Panc1 (cell line): Measurements from ENCODE around the gene ABT1. TPM values are rescaled to one million over a fixed set of nuclear protein-coding genes. Genes with fewer than 3 reads are reported as not detected.

Experiments
- ATAC-seq: fragments of 200-7000 bp; cut with Tn5 transposase; 2 replicates; pipeline ENCODE4 v1.9.1; 2020; ENCODE audit warnings: mild to moderate bottlenecking, moderate library complexity
- BruUV-seq: library from RNA; stranded (reverse); fragments of 400-500 nt; replicated peaks from 2 replicates; lab custom pipeline; 2021; lab: Mats Ljungman, UMichigan
- CTCF ChIA-PET: fragments of 300-600 bp; sonication (Branson Sonifier 250); formaldehyde crosslinking; loops from one replicate; lab custom pipeline; 2022; ENCODE audit warnings: antibody characterized with exemption; lab: Charles Lee
- POLR2A ChIA-PET: fragments of 300-600 bp; sonication (Branson Sonifier 250); formaldehyde crosslinking; loops from one replicate; lab custom pipeline; 2022; ENCODE audit warnings: antibody characterized with exemption; lab: Charles Lee
- DNase-seq: peaks from one replicate; pipeline ENCODE4 v3.0.0-alpha.2; 2010; ENCODE audit warnings: low read depth, low spot score
- H3K27ac ChIP-seq: 2 replicates; pipeline ENCODE4 v1.5.1; 2011; ENCODE audit warnings: mild to moderate bottlenecking, low read length, inconsistent platforms
- H3K27me3 ChIP-seq: fragments of 200-500 bp; sonication (Bioruptor generic); 2 replicates; pipeline ENCODE4 v1.6.0; 2014; ENCODE audit warnings: low read length, inconsistent platforms; ENCODE audit not compliant: control insufficient read depth, insufficient read depth
- H3K36me3 ChIP-seq: fragments of 200-500 bp; sonication (Bioruptor generic); 2 replicates; pipeline ENCODE4 v1.5.1; 2014; ENCODE audit warnings: inconsistent platforms, mild to moderate bottlenecking, low read length, moderate library complexity; ENCODE audit not compliant: control insufficient read depth, insufficient read depth
- H3K4me1 ChIP-seq: 2 replicates; pipeline ENCODE4 v1.5.1; 2011; ENCODE audit warnings: inconsistent platforms, mild to moderate bottlenecking, low read length, moderate library complexity; ENCODE audit not compliant: control insufficient read depth, insufficient read depth
- H3K4me3 ChIP-seq, 2 experiments: 2 replicates each; pipeline ENCODE4 v1.5.1; 2011 to 2012; ENCODE audit warnings: low read depth in 2 of 2, low read length in 2 of 2, mild to moderate bottlenecking in 2 of 2, inconsistent platforms in 1 of 2, moderate library complexity in 1 of 2
- H3K9me3 ChIP-seq: fragments of 200-500 bp; sonication (Bioruptor generic); 2 replicates; pipeline ENCODE4 v1.5.1; 2014; ENCODE audit warnings: low read depth, mild to moderate bottlenecking, inconsistent platforms, low read length, moderate library complexity; ENCODE audit not compliant: control insufficient read depth, insufficient read depth
- CTCF ChIP-seq: fragments of 450-650 bp; IDR thresholded peaks from 2 replicates; pipeline ENCODE4 v1.5.1; 2017; ENCODE audit warnings: mild to moderate bottlenecking
- POLR2AphosphoS5 ChIP-seq: IDR thresholded peaks from 2 replicates; pipeline ENCODE4 v1.6.1; 2012; ENCODE audit warnings: mild to moderate bottlenecking, low read depth, low read length, moderate library complexity
- REST ChIP-seq, 2 experiments: IDR thresholded peaks; 2 replicates each; pipeline ENCODE4 v1.6.1; 2011 to 2012; ENCODE audit warnings: low read depth in 2 of 2, control low read depth in 1 of 2, low read length in 1 of 2, mild to moderate bottlenecking in 1 of 2, moderate library complexity in 1 of 2; ENCODE audit not compliant: insufficient read depth in 1 of 2
- SIN3A ChIP-seq: IDR thresholded peaks from 2 replicates; pipeline ENCODE4 v1.6.1; 2012; ENCODE audit warnings: low read depth, mild to moderate bottlenecking, low read length, moderate library complexity, borderline replicate concordance; ENCODE audit not compliant: insufficient read depth
- TCF7L2 ChIP-seq: IDR thresholded peaks from 2 replicates; pipeline ENCODE4 v1.6.1; 2011; ENCODE audit warnings: mild to moderate bottlenecking, low read depth, low read length, inconsistent platforms
- in situ Hi-C: cut with HindIII; loops from 2 replicates; pipeline ENCODE4 v1.10.0; 2016; ENCODE audit warnings: low sequenced_read_pairs, low pct_unique_long_range_greater_than_20kb
- intact Hi-C: fragments of 100-400 bp; cut with micrococcal nuclease; formaldehyde crosslinking; loops from one replicate; pipeline ENCODE4 v1.10.0; 2022; ENCODE audit not compliant: unreplicated experiment
- total RNA-seq: library from RNA; stranded (reverse); gene quantifications from one replicate; pipeline ENCODE4 v1.2.1, GENCODE V29; 2021; ENCODE audit not compliant: unreplicated experiment

The ABT1 gene
- total RNA-seq, 1 experiment from 2014 or later: 18.0 TPM

GRCh38 chr6:26550250-26550993 lies 46.3 kb upstream of the ABT1 start:
- in situ Hi-C loops (no loop called here), intact Hi-C loops (loop anchor here (5.0 kb wide), 1 partner anchor 208 kb away; no protein-coding TSS in a partner anchor)
- Histone ChIP-seq H3K27me3 (no peaks in the 10 kb centered on the region), H3K4me1 (peaks cover 17% of the 10 kb centered on the region), H3K27ac (peak overlapping the region; percentile 73), H3K9me3 (no peaks in the 10 kb centered on the region), H3K4me3 (peak overlapping the region; percentile 61 to 96), H3K36me3 (peaks cover 14% of the 10 kb centered on the region)
- ATAC-seq: peak; percentile 86
- POLR2A ChIA-PET: no interaction called here
- TSS peak; percentile 92 for BruUV-seq
- peak; percentile 45; the same call in 1 of the 2 replicates for TF ChIP-seq TCF7L2
- TF ChIP-seq POLR2AphosphoS5: peak; percentile 43; the same call in 1 of the 2 replicates
- TF ChIP-seq CTCF: peak; percentile 27
- no peak for TF ChIP-seq SIN3A
- TF ChIP-seq REST (IDR thresholded peaks at IDR 0.05; ENCODE audit: insufficient read depth in 1 of 2, low read depth in 2 of 2, low read length in 1 of 2): no peak
- CTCF ChIA-PET: interaction anchor here (0.7 to 0.8 kb wide), 2 partner anchors 123 to 228 kb away, joined by 3 read pairs; no protein-coding TSS in a partner anchor
- DNase-seq: no peak

- Histone ChIP-seq H3K36me3 (no peaks in the 10 kb centered on the region), H3K4me3 (peak overlapping the region; percentile 77 to 96), H3K27ac (peak overlapping the region; percentile 48), H3K4me1 (peaks cover 21% of the 10 kb centered on the region), H3K27me3 (no peaks in the 10 kb centered on the region), H3K9me3 (no peaks in the 10 kb centered on the region)
- no peak for DNase-seq
- no peak for TF ChIP-seq REST (IDR thresholded peaks at IDR 0.05; ENCODE audit: insufficient read depth in 1 of 2, low read depth in 2 of 2, low read length in 1 of 2)
- no peak for TF ChIP-seq POLR2AphosphoS5
- TF ChIP-seq SIN3A: no peak
- TF ChIP-seq TCF7L2: no peak
- TF ChIP-seq CTCF: no peak
- intact Hi-C loops: loop anchor here (5.0 kb wide), 1 partner anchor 210 kb away; no protein-coding TSS in a partner anchor
- BruUV-seq: no TSS peak
- CTCF ChIA-PET: no interaction called here
- ATAC-seq: no peak
- POLR2A ChIA-PET: no interaction called here
- in situ Hi-C loops: no loop called here
These were observed 44.5 kb upstream of the ABT1 start for GRCh38 chr6:26552205-26552604.
